OCI-LY7 (cell line): Measurements from ENCODE around the gene KRTAP5-3. TPM values are rescaled to one million over a fixed set of nuclear protein-coding genes. Genes with fewer than 3 reads are reported as not detected.
"Not testable (repeated sequence)": the region's sequence is repeated elsewhere in the genome, so short reads cannot be mapped to it uniquely, and the experiment has no call there.

Experiments used
- BruUV-seq: library from RNA; stranded (reverse); fragments of 400-500 nt; replicated peaks from 2 replicates; lab custom pipeline; 2021; lab: Mats Ljungman, UMichigan
- CTCF ChIA-PET: fragments of 300-600 bp; sonication (Branson Sonifier 250); formaldehyde crosslinking; loops from one replicate; lab custom pipeline; 2022; ENCODE audit warnings: antibody characterized with exemption; ENCODE audit not compliant: unreplicated experiment; lab: Charles Lee
- POLR2A ChIA-PET: fragments of 300-600 bp; sonication (Branson Sonifier 250); formaldehyde crosslinking; loops from one replicate; lab custom pipeline; 2022; ENCODE audit warnings: antibody characterized with exemption; lab: Charles Lee
- DNase-seq: peaks from one replicate; pipeline ENCODE4 v3.0.0-alpha.2; 2015; ENCODE audit warnings: low spot score
- H2AFZ ChIP-seq: fragments of 200-600 bp; sonication (generic), shearing (Covaris generic); 2 replicates; pipeline ENCODE4 v1.6.1; 2014; ENCODE audit warnings: mild to moderate bottlenecking, antibody characterized with exemption, low read length, moderate library complexity
- H3K27ac ChIP-seq: fragments of 200-600 bp; sonication (generic); 2 replicates; pipeline ENCODE4 v1.5.1; 2014; ENCODE audit warnings: mixed run types, low read depth, mild to moderate bottlenecking, moderate library complexity, low read length, inconsistent platforms; ENCODE audit not compliant: poor library complexity, severe bottlenecking
- H3K36me3 ChIP-seq: fragments of 200-600 bp; sonication (generic); 2 replicates; pipeline ENCODE4 v1.6.1; 2014; ENCODE audit warnings: mild to moderate bottlenecking, antibody characterized with exemption, low read length, moderate library complexity, mixed read lengths; ENCODE audit not compliant: insufficient read depth
- H3K4me1 ChIP-seq: fragments of 200-600 bp; sonication (generic); 2 replicates; pipeline ENCODE4 v1.5.1; 2014; ENCODE audit warnings: mild to moderate bottlenecking, low read length; ENCODE audit not compliant: insufficient read depth, poor library complexity, severe bottlenecking
- H3K4me2 ChIP-seq: fragments of 200-600 bp; sonication (generic); 2 replicates; pipeline ENCODE4 v1.6.1; 2014; ENCODE audit warnings: mild to moderate bottlenecking, low read length
- H3K4me3 ChIP-seq: fragments of 200-600 bp; sonication (generic); 2 replicates; pipeline ENCODE4 v1.5.1; 2014; ENCODE audit warnings: mild to moderate bottlenecking, low read depth, low read length; ENCODE audit not compliant: poor library complexity, severe bottlenecking
- H3K79me2 ChIP-seq: fragments of 200-600 bp; sonication (generic); 2 replicates; pipeline ENCODE4 v1.6.1; 2016; ENCODE audit warnings: low read depth, mild to moderate bottlenecking, low read length, moderate library complexity, mixed read lengths; ENCODE audit not compliant: insufficient read depth
- H3K9me2 ChIP-seq: fragments of 200-600 bp; sonication (generic); 2 replicates; pipeline ENCODE4 v1.6.1; 2016; ENCODE audit warnings: mild to moderate bottlenecking, low read length, mixed read lengths; ENCODE audit not compliant: insufficient read depth
- H3K9me3 ChIP-seq: fragments of 200-600 bp; sonication (generic); 2 replicates; pipeline ENCODE4 v1.6.1; 2014; ENCODE audit warnings: mild to moderate bottlenecking, mixed run types, low read length, mixed read lengths
- H4K20me1 ChIP-seq: fragments of 200-600 bp; sonication (generic); 2 replicates; pipeline ENCODE4 v1.6.1; 2014; ENCODE audit warnings: mild to moderate bottlenecking, antibody characterized with exemption, low read length, moderate library complexity, mixed read lengths; ENCODE audit not compliant: insufficient read depth
- EZH2phosphoT487 ChIP-seq: fragments of 200-600 bp; sonication (generic); IDR thresholded peaks from 2 replicates; pipeline ENCODE4 v1.6.1; 2018; ENCODE audit warnings: low read depth, borderline replicate concordance, mild to moderate bottlenecking, mixed run types, antibody characterized with exemption, low read length, moderate library complexity, mixed read lengths
- intact Hi-C: fragments of 100-400 bp; cut with micrococcal nuclease; formaldehyde crosslinking; loops from one replicate; pipeline ENCODE4 v1.10.0; 2022; ENCODE audit not compliant: unreplicated experiment
- total RNA-seq, 2 experiments: library from RNA; depleted of rRNA in 1 of 2; stranded (reverse); fragments of >200 nt in 1 of 2; shearing (Covaris generic) in 1 of 2; gene quantifications; 2 replicates each; pipeline ENCODE4 v1.2.3, GENCODE V29; 2014 to 2022
- TF ChIP-seq, protein P1 (sequence below): fragments of 200-600 bp; sonication (generic); conservative IDR thresholded peaks from 2 replicates; pipeline ENCODE4 v1.5.1; 2014; ENCODE audit warnings: mild to moderate bottlenecking, antibody characterized with exemption, low read length, moderate library complexity, mixed read lengths

KRTAP5-3 gene
- total RNA-seq, 2 experiments from 2014 or later, result not detected

DNA sequence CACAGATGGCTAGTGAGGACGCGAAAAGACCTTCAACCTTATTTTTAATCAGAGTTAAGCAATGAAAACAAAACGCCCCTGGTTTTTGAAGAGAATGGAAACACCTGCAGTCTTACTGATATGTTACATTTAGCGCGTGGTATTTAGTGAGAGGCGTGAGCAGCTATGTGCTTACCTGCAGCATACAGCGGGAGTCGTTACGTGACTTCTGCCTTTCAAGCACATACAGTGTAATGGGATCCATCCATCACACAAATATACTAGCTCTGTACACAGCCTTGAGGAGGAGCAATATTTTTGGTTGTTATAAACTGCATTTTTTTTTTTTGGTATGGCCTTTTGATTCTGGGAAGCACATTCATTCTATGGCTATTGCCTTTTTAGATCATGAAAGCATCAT is 15.6 kb downstream of the KRTAP5-3 start:
- BruUV-seq, result no TSS peak
- Histone ChIP-seq H3K4me2 (no peak overlapping the region), H3K9me3 (no peaks in the 10 kb centered on the region), H3K9me2 (no peaks in the 10 kb centered on the region), H3K4me1 (no peaks in the 10 kb centered on the region), H2AFZ (no peak overlapping the region), H3K4me3 (no peak overlapping the region), H4K20me1 (no peaks in the 10 kb centered on the region), H3K79me2 (no peaks in the 10 kb centered on the region), H3K27ac (no peak overlapping the region), H3K36me3 (no peaks in the 10 kb centered on the region)
- ChIA-PET POLR2A (no interaction called here), CTCF (interaction anchor here (0.5 kb wide), 1 partner anchor 60 kb away, joined by 3 read pairs; no protein-coding TSS in a partner anchor)
- no peak for TF ChIP-seq EZH2phosphoT487
- TF ChIP-seq, protein P1, sequence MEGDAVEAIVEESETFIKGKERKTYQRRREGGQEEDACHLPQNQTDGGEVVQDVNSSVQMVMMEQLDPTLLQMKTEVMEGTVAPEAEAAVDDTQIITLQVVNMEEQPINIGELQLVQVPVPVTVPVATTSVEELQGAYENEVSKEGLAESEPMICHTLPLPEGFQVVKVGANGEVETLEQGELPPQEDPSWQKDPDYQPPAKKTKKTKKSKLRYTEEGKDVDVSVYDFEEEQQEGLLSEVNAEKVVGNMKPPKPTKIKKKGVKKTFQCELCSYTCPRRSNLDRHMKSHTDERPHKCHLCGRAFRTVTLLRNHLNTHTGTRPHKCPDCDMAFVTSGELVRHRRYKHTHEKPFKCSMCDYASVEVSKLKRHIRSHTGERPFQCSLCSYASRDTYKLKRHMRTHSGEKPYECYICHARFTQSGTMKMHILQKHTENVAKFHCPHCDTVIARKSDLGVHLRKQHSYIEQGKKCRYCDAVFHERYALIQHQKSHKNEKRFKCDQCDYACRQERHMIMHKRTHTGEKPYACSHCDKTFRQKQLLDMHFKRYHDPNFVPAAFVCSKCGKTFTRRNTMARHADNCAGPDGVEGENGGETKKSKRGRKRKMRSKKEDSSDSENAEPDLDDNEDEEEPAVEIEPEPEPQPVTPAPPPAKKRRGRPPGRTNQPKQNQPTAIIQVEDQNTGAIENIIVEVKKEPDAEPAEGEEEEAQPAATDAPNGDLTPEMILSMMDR, result no peak
- intact Hi-C loops, result no loop called here
- no peak for DNase-seq

DNA sequence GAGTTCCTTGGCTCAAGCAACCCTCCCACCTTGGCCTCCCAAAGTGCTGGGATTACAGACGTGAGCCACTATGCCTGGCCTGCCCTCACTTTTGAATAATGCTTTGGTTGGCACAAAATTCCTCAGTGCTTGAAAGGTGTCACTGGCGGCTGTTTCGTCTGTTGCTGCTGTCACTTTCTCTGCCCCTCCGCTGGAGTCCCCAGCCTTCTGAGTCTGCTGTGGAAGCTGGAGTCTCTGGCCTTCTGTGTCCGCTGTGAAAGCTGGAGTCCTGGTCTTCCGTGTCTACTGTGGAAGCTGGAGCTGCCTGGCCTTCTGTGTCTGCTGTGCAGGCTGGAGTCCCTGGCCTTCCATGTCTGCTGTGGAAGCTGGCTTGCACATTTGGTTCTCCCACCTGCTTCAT is 18.3 kb downstream of the KRTAP5-3 start:
- BruUV-seq, result no TSS peak
- Histone ChIP-seq H3K4me2 (no peak overlapping the region), H3K4me1 (no peaks in the 10 kb centered on the region), H4K20me1 (no peaks in the 10 kb centered on the region), H3K27ac (no peak overlapping the region), H3K9me3 (no peaks in the 10 kb centered on the region), H2AFZ (no peak overlapping the region), H3K36me3 (no peaks in the 10 kb centered on the region), H3K4me3 (no peak overlapping the region), H3K9me2 (no peaks in the 10 kb centered on the region), H3K79me2 (no peaks in the 10 kb centered on the region)
- POLR2A ChIA-PET, result no interaction called here
- CTCF ChIA-PET, result no interaction called here
- intact Hi-C loops, result no loop called here
- TF ChIP-seq, protein P1, result no peak
- TF ChIP-seq EZH2phosphoT487, result no peak
- DNase-seq, result no peak

DNA sequence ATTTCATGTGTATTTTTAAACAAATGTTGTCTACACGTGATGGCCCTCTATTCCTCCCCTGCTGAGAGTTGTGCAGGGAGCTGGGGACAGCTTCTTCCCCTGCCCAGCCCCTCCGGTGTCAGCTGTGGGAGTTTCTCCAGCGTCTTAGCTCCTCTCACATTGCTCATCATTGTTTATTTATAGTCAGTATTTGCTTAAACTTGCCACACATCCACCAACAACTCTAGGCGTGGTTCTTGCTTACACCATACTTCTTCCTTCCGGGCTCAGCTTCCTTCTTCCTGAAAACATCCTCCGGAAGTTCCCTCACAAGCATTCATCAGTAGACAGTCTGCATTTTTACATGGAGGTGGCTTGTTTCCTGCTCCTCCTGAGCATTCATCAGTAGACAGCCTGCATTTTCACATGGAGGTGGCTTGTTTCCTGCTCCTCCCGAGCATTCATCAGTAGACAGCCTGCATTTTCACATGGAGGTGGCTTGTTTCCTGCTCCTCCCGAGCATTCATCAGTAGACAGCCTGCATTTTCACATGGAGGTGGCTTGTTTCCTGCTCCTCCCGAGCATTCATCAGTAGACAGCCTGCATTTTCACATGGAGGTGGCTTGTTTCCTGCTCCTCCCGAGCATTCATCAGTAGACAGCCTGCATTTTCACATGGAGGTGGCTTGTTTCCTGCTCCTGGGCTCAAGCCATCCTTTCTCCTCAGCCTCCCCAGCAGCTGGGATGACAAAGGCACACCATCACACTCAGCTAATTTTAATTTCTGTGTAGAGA is 18.9 kb downstream of the KRTAP5-3 start:
- H3K36me3 ChIP-seq, H3K4me3 ChIP-seq, H3K4me2 ChIP-seq, H2AFZ ChIP-seq, H3K27ac ChIP-seq, H3K4me1 ChIP-seq, H4K20me1 ChIP-seq, intact Hi-C loops, H3K9me3 ChIP-seq, H3K79me2 ChIP-seq, POLR2A ChIA-PET, BruUV-seq, H3K9me2 ChIP-seq, CTCF ChIA-PET, DNase-seq: not testable (repeated sequence)
